C4-2B (cell line): ENCODE results near the gene FBLN7.

Experiments
- H3K27ac ChIP-seq: fragments of 450-650 bp; 2 replicates; pipeline ENCODE4 v1.5.1; 2017
- CTCF ChIP-seq: fragments of 450-650 bp; conservative IDR thresholded peaks from 2 replicates; pipeline ENCODE4 v1.5.1; 2017; ENCODE audit warnings: mild to moderate bottlenecking
- ZFX ChIP-seq: fragments of 450-650 bp; IDR thresholded peaks from 2 replicates; pipeline ENCODE4 v1.6.1; 2017

Gene FBLN7

GRCh38 chr2:112150851-112151250 is 12.7 kb downstream of the FBLN7 start:
- no peak overlapping the region for H3K27ac ChIP-seq
- TF ChIP-seq CTCF: no peak
- TF ChIP-seq ZFX: no peak

GRCh38 chr2:112151271-112151670 is 13.1 kb downstream of the FBLN7 start:
- no peak for TF ChIP-seq ZFX
- H3K27ac ChIP-seq: no peak overlapping the region

- TF ChIP-seq CTCF (no peak), ZFX (no peak)
- no peak overlapping the region for H3K27ac ChIP-seq
These were observed 13.7 kb downstream of the FBLN7 start for GRCh38 chr2:112151701-112152440.

- TF ChIP-seq ZFX: no peak
- TF ChIP-seq CTCF: no peak
- H3K27ac ChIP-seq: no peak overlapping the region
These were observed 14.4 kb downstream of the FBLN7 start for GRCh38 chr2:112152476-112153178.

- H3K27ac ChIP-seq: no peak overlapping the region
- TF ChIP-seq CTCF (no peak), ZFX (no peak)
These were observed 14.9 kb downstream of the FBLN7 start for GRCh38 chr2:112153179-112153490.

GRCh38 chr2:112153501-112153900 is 15.3 kb downstream of the FBLN7 start:
- no peak overlapping the region for H3K27ac ChIP-seq
- TF ChIP-seq ZFX (no peak), CTCF (no peak)

GRCh38 chr2:112154246-112155117 is 16.3 kb downstream of the FBLN7 start:
- no peak overlapping the region for H3K27ac ChIP-seq
- no peak for TF ChIP-seq ZFX
- TF ChIP-seq CTCF: no peak
